ENCODE results near the gene KLF11.

Gene KLF11

DNA sequence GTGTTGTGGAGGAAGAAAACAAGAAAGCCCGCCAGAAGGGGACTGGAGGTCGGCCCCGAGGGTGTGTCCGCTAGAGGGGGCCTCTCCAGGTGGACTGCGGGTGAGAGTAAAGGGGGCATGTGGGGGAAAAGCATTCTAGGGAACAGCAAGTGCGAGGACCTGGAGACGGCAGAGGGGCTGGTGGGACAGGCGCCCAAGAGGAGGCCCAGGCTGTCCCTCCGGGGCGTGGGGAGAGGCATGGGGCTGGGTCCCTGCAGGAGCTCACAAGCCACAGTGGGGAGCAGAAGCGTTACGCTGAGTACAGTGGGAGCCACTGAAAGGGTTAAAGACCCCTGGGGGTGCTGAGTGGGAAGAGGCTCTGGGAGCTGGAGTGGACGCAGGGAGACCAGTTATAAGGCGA lies 1.6 kb upstream of the KLF11 start:
- no peak for DNase-seq (ENCODE audit: low read depth)

DNA sequence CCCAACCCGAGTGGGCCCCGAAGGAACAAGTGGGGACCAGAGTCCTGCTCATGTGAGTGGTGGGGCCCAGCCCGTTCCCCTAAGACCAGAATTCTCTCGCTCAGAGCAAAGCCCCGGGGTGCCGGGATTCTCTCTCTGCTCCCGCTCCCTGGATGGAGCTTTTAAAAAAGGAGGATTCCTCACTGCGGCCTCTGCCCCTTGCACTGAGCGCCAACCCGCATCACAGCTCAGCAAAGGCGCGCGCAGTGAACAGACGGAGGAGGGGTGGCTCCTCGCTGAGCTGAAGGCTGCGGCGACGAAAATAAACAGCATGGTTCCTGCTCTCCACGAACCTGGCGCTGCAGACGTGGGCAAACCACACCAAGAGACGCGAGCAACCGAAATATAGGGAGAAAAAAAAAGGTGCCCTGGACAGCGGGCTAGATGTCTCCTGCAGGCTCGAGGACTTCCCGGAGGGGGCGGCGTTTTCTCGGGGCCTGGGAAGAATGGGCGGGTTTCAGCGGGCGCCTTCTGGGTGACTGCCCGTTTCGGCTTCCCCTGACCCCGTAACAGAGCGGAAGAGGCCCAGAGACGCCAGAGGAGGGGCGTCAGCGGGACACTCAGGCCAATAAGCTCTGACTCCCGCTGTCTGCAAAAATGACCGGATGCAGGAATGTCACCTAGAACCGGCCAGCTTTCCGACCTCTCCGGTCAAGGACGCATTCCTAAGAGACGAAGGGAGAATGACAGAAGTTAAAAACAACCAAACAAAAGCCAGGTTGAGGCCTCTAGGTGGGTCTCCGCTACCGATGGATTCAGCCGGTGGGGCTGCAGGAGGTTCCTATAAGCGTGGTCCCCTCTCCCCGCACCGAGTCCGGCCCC lies 819 bp upstream of the KLF11 start:
- peak; percentile 41 for DNase-seq (ENCODE audit: low read depth)

DNA sequence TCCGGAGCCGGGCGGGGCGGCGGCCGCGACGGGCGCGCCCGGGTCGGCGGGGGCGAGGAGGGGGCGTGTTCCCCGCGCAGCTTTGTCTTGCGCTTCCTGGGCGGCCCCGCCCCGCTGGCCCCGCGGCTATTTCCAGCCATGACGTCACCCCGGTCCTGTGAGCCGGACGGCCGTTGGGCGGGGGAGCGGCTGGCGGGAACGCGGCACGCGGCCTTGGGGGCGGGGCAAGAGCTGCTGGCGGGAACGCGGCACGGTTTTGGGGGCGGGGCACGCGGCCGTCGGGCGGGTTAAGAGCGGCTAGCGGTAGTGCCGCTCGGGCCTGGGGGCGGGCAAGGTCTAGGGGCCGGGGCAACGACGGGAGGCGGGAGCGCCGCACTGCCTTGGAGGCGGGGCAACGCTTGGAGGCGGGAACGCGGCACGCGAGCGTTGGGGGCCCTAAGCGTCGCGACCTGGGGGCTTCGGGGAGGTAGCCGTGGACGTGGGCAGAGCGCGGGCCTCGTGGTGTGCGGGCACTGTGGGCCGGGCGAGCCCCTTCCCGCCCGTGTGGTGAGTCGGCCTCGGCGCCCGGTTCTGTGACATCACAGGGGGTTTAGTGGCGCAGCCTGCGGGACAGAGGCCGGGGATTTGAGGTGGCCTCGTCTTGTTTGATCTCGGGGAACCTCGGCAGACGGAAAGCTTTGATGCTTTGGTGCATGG lies 704 bp downstream of the KLF11 start:
- DNase-seq (ENCODE audit: low read depth) = peak; percentile 74

DNA sequence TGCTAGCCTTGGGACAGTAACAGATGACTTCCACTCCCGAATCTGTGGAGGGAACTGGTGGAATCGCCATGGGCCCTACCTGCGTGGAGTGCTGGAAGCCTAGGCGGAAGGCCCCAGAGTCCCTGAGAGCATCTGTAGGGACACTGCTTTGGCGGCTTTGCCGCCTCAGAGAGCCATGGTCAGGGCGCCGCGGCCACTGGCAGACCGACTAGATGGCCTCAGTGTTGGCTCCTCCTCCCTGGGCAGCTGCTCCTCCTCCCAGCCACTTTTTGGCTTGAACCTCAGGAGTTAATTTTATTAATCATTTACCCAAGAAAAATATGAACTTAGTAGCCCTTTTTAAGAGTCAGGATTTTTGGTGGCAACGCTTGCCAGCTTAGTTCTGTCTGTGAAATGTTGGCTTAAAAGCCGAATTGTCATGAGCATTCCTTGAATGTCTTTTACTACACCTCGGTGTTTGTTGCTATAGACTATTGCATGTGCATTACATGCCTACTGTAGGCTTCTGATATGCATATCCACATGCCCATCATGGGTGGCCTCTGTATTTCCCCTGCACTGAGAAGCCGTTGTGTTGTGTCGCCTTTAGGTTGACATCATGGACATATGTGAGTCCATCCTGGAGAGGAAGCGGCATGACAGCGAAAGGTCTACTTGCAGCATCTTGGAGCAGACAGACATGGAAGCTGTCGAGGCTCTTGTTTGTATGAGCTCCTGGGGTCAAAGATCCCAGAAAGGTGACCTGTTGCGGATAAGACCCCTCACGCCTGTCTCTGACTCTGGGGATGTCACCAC lies 2.4 kb downstream of the KLF11 start:
- DNase-seq (ENCODE audit: low read depth) = no peak

DNA sequence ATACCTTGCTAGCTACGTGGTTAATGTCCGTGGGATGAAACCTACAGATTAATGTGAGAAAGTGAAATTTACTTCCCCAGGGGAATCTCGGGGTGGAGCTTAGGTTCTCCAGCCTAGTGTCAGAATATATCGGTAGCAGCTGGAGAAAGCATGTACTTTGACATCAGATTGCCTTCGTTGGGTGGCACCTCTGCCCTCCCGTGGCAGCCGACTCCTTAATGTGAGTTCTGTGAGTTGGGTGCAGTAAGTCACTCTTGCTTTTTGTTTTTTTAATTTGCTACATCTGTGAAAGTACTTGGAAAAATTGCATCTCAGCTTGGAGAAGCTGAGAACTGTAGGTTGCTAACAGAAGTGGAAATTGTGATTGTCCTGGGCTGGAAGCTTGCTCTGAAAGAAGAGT lies 3.6 kb downstream of the KLF11 start:
- DNase-seq (ENCODE audit: low read depth) = no peak

DNA sequence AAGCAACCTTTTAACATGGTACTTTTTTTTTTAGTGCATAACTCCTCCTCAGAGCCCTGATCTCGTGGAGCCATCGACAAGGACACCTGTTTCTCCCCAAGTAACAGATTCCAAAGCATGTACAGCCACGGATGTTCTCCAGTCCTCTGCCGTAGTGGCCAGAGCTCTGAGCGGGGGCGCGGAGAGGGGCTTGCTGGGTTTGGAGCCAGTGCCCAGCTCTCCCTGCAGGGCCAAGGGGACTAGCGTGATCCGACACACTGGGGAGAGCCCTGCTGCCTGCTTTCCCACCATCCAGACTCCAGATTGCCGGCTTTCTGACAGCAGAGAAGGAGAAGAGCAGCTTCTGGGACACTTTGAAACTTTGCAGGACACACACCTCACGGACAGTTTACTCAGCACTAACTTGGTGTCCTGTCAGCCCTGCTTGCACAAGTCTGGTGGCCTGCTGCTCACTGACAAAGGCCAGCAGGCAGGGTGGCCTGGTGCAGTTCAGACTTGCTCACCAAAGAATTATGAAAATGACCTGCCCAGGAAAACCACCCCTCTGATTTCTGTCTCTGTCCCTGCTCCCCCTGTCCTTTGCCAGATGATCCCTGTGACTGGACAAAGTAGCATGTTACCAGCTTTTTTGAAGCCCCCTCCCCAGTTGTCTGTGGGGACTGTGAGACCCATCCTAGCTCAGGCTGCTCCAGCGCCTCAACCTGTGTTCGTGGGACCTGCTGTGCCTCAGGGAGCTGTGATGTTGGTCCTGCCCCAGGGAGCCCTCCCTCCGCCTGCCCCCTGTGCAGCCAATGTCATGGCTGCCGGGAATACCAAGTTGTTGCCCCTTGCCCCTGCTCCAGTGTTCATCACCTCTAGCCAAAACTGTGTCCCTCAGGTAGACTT lies 4.5 kb downstream of the KLF11 start:
- DNase-seq (ENCODE audit: low read depth) = no peak

DNA sequence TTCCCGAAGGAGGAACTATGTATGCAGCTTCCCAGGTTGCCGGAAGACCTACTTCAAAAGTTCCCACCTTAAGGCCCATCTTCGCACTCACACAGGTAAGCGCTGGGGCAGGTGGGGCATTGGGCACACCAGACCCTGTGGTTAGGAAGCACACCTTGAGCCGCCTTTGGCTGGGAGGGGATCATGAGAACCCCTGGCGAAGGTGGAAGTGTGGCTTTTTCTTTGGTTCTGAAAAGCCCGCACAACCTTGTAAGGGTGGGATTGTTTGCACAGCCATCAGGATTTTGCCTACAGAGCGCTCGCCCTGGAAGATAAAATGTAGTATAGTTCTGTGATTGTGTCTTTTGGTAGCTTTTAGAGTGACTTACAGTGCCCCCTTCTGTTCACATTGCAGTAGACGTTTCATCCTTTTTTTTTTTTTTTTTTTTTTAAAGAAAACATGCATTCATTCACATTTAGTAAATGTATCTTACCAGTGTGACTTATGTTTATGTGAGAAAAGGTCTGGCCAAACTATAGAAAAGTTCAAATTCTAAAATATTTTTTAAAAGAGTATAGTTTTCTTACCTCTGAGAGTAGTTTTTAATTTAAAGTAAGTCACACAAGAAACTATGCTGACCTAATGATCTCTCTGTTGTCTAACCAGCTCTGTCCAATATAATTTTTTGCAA lies 5.3 kb downstream of the KLF11 start:
- DNase-seq (ENCODE audit: low read depth) = no peak

DNA sequence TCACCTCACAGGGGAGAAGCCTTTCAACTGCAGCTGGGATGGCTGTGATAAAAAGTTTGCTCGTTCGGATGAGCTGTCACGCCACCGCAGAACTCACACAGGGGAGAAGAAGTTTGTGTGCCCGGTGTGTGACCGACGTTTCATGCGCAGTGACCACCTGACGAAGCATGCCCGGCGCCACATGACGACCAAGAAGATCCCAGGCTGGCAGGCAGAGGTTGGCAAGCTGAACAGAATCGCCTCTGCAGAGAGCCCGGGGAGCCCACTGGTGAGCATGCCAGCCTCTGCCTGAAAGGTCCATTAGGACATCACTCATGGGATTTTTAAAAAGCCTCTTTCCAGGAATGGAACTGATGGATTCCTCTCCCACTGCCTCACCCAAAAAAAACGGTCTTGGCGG lies 8.9 kb downstream of the KLF11 start:
- no peak for DNase-seq (ENCODE audit: low read depth)

DNA sequence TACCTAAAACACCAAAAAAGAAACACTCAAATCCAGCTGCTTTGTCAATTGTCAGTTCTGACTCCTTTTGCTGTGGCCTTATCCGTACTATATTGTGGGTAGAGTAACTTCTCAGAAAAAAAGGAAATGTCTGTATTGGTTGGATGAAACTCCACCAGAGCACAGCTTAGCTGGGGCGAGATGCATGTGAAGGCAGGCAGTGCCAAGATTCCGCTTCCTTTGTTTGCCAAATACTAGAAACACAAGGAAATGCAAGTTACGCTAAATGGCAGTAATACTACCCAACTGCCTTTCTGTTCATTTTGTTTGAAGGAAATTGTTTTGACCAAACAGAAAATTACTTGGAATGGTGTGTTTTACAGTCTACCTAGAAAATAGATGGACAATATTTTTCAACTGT lies 10.0 kb downstream of the KLF11 start:
- DNase-seq (ENCODE audit: low read depth) = no peak

DNA sequence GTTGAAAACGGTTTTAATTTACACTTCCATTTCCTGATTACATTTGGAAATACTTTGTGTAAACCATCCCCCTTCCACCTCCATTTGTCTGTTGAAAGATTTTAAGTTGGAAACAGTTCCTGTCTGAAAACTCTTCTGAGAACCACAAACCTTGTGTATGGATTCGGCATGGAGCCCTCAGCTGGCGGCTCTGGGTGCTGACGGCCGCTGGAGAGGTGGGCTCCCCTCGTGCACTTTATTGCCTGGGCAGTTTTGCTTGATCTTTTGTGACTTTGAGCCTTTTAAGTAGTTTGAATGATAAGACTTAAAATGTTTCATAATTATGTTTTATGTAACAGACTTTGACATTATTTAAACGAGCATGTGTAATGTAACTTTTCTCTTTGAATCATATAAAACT lies 11.1 kb downstream of the KLF11 start:
- no peak for DNase-seq (ENCODE audit: low read depth)

DNA sequence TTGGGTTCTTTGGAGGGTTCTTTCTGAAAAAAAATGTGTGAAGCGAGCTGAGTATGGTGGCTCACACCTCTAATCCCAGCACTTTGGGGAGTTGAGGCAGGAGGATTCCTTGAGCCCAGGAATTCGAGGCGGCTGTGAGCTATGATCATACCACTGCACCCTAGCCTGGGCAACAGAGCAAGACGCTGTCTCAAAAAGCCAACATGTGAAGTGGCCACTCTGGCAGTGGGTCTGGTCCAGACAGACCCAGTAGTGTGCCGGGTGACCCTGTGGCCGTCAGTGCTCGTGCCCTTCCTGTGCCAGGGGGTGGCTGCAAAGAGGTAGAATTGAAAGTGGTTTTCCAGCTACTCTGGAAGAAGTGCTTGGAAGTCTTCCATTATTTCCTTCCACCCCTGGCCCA lies 11.6 kb downstream of the KLF11 start:
- DNase-seq (ENCODE audit: low read depth) = no peak

DNA sequence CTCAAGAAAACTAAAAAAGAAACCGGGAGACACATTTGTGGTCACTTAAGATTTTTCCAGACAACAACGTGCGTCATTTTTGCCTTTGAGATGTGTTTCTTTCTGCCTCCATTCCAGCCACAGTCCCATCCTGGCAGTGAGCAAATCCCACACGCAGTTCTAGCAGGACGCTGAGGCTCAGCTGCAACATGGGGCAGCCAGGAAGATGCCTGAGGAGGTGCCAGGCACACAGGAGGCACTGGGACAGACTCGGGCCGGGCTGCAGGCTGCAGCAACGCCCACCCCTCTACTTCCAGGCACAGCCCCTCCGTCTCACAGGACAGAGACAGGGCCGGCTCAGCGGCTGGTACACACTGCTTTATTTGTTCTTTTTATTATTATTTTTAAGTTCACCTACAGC lies 13.1 kb downstream of the KLF11 start:
- no peak for DNase-seq (ENCODE audit: low read depth)

DNA sequence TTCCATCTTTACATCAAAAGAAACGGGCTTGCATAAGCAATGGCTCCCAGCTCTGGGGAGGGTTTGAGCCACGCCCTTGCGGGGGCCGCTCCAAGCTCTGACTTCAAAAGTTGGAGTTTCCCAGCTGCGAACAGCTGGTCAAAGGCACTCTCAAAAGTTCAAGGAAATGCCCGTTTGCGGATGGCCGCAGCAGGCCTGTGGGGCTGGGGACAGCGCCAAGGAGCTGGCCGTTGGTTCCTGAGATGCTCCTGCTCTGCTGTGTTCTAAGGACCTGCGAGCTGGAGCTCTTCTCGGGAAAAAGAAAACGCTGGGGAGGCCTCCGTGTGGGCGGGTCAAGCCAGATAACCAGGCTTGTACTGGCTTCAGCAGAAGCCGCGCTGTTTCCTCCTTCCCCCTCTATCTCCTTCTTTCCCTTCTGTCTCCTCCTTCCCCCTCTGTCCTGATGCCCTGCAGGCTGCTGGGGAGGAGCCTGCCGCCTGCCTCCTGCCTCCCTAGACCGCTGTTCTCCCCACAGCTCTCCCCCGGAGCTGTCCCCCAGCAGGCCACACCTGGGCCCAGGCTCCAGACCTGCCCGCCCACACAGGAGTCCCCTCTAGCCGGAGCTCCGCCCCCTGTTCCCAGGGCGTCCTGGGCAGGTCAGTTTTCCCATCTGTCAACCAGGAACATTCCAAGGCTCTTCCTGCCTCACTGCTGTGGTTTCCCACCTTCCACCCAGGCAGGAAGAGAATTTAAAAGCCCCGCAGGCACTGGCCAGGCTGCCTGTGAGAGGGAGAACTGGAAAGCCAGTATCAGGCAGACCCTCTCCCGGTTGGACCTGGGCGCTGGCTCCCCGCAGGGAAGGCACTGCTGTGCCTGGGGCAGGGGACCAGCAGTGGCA lies 14.1 kb downstream of the KLF11 start:
- no peak for DNase-seq (ENCODE audit: low read depth)

DNA sequence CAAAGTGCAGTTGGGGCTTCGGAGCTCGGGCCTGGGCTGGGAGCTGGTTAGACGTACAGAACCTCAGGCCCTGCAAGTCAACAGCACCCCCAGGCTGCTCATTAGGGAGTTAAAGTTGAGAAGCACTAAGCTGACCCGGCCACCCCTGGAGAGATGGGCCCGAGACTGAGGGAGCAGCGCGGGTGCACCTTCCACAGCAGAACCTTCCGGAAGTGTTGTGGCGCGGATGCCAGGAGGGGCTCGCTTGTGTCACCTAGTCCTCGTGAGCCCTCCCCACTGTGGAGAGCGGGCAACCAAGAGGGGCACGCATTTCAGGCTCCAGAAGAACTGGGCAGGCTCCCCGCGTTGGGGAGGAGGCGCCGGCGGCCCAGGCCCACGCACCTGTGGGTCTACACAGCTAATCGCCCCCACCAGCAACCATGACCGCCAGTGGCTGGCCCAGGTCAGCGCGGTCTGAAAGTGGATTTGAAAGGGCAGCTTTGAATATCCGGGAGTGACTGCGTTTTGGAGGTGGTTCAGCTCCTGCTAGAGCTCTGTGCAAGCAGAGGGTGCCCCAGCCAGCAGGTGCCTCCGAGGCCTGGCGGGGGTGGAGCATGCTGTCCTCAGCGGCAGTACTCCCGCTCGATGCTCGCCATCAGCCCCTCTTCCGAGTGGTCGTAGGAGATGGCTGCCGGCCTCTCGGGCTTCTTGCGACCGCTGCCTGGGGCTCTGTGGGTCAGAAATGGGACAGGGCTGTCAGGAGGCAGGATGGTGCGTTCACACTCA lies 15.1 kb downstream of the KLF11 start:
- no peak for DNase-seq (ENCODE audit: low read depth)

DNA sequence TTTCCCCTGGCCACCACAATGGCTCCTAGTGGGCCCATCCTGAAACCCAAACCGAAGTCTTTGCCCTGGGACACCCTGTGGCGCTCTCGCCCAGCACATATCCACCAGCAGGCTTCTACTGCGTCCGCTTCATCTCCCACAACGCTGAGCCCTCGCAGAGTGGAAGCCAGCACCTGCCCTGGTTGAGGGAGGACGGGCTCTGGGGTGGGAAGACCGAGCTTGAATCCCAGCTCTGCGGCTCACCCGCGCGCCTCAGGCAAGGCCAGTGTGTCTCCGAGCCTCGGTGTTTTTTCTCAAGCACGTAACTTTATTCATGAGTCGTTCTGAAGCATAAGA lies 15.6 kb downstream of the KLF11 start:
- DNase-seq (ENCODE audit: low read depth) = no peak

DNA sequence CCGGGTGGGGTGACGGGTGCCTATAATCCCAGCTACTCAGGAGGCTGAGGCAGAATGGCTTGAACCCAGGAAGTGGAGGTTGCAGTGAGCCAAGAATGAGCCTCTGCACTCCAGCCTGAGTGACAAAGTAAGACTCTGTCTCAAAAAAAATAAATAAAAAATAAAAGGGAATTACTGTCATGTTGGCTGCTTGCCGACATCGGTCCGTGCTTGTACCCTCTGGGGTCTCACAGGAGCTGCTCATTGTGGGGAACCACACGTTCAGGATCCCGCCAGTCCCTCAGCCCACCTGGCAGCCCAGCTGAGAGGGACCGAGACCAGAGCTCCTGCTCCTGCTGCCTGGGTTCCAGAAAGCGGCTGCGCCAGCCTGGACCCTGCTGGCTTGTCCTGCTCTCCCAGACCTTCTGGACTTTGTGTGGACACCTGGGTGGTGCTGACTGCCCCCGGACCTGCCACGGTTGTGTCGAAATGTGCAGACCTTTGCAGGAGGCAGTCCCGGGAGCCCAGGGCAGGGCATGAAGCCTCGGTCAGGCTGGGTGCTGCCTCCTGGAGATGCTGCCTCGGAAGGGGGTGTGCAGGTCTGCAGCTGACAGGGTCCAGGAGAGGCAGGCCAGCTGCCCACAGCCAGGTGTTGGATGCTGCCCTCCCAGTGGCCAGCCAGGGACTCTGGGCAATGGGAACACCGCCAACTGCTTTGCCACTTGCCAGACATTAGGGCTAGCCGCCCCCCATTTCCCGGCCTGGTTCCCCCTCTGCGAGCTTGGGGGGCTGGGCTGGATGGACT lies 16.4 kb downstream of the KLF11 start:
- no peak for DNase-seq (ENCODE audit: low read depth)

DNA sequence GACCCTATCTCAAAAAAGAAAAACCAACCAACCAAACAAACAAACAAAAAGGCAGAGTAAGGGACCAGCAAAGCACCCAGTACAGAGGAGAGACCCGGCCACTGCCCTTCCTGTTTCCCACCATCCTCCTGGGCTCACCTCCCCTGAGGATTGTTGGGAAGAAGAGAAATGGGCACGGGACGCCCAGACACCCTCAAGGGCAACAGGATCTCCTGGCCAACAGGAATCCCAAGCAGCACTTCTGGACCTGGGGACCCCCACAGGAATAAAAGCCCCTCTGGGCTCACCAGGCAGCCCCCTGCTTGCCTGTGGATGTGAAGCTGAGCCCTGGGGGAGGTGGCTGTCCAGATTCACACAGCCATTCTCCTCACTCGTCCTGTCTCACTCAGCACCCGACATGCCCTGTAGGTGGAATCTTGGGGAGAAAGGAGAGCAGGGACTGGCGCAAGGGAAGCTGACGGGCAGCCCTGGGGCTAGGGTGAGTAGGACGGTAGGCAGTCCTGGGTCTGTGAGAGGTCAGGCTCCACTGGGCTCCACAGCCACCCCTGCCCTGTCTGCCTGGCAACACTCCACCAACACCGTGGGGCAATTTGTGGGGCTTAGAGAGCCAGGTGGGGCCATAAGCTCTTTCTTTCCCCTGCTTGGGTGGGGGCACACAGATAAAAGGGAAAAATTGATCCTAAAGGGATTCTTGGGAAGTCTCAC lies 18.0 kb downstream of the KLF11 start:
- no peak for DNase-seq (ENCODE audit: low read depth)

DNA sequence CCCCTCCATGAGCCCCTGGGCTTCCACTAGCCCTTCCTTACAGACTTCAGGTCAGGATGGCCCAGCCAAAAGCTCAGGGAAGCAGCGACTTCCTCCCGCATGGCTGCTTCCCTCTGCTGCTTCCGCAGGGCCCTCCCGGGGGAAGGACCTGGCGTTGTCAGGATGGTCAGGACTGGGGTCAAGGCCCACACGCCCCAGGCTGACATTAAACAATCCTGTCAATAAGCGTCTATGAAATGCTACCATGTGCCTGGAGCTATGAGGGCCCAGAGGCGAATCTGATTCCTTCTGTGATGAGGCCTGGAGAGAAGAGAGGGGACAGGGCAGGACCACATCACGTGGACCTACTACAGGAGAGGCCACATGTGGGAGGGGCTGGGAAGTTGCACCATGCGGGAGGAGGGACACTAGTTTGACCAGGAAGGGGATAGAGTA lies 19.6 kb downstream of the KLF11 start:
- no peak for DNase-seq (ENCODE audit: low read depth)
